ENCODE measurements around the gene TMEM184B.
A peak's percentile ranks its signal among the peaks of the same experiment; 100 is the strongest.

Gene TMEM184B

GRCh38 chr22:38205261-38206128 is 67.3 kb downstream of the TMEM184B start:
- Histone ChIP-seq H2AK5ac (ENCODE audit: low read length) (no peak overlapping the region), H3K4me2 (ENCODE audit: low read length) (no peak overlapping the region), H2BK120ac (ENCODE audit: insufficient read depth, low read length, poor library complexity) (no peak overlapping the region), H3K23ac (ENCODE audit: low read length) (no peak overlapping the region), H3K4ac (ENCODE audit: low read depth, low read length) (peak overlapping the region; percentile 9), H3K36me3 (ENCODE audit: control insufficient read depth in 1 of 2, insufficient read depth in 2 of 2, low read length in 2 of 2) (peaks cover 2 to 10% of the 10 kb centered on the region in 2 experiments), H3K4me3 (ENCODE audit: low read depth, low read length) (no peak overlapping the region), H3K4me1 (ENCODE audit: control insufficient read depth in 1 of 2, insufficient read depth in 2 of 2, low read length in 2 of 2) (peaks cover 12% of the 10 kb centered on the region in 2 experiments), H4K91ac (ENCODE audit: low read depth, low read length) (no peak overlapping the region), H4K8ac (ENCODE audit: low read depth, low read length) (no peak overlapping the region), H3K9ac (ENCODE audit: low read length) (no peak overlapping the region), H2BK5ac (ENCODE audit: low read depth, low read length, poor library complexity) (no peak overlapping the region), H3K79me1 (ENCODE audit: low read length) (peaks cover 17% of the 10 kb centered on the region), H2AFZ (ENCODE audit: insufficient read depth, low read length, poor library complexity) (no peak overlapping the region), H3K79me2 (ENCODE audit: control insufficient read depth, insufficient read depth, low read length, poor library complexity) (peaks cover 13% of the 10 kb centered on the region), H3K9me3 (ENCODE audit: insufficient read depth, low read depth, low read length) (no peaks in the 10 kb centered on the region), H3K14ac (ENCODE audit: low read length) (no peak overlapping the region), H3K18ac (ENCODE audit: low read length) (no peak overlapping the region), H4K12ac (ENCODE audit: low read depth, low read length) (no peak overlapping the region), H2BK12ac (ENCODE audit: low read length) (no peak overlapping the region), H3K27me3 (ENCODE audit: insufficient read depth, low read length) (no peaks in the 10 kb centered on the region), H3K27ac (ENCODE audit: low read depth, low read length) (no peak overlapping the region)
- WGBS (ENCODE audit: extremely low coverage, insufficient coverage, insufficient read length), result no CpG with 5 or more reads among the region's 15 CpGs
- DNase-seq, result peak in 1 of 2 donors; percentile 29

- DNase-seq, result peak in 1 of 2 donors; percentile 8
- H2BK120ac ChIP-seq (ENCODE audit: insufficient read depth, low read length, poor library complexity), result no peak overlapping the region
- no peaks in the 10 kb centered on the region for H3K27me3 ChIP-seq (ENCODE audit: insufficient read depth, low read length)
- H3K36me3 ChIP-seq (ENCODE audit: control insufficient read depth in 1 of 2, insufficient read depth in 2 of 2, low read length in 2 of 2), result peaks cover 0 to 10% of the 10 kb centered on the region in 2 experiments
- no peak overlapping the region for H2BK12ac ChIP-seq (ENCODE audit: low read length)
- no CpG with 5 or more reads among the region's 7 CpGs for WGBS (ENCODE audit: extremely low coverage, insufficient coverage, insufficient read length)
- H2AK5ac ChIP-seq (ENCODE audit: low read length), result no peak overlapping the region
- H4K91ac ChIP-seq (ENCODE audit: low read depth, low read length), result no peak overlapping the region
- H3K9me3 ChIP-seq (ENCODE audit: insufficient read depth, low read depth, low read length), result no peaks in the 10 kb centered on the region
- H3K9ac ChIP-seq (ENCODE audit: low read length), result no peak overlapping the region
- no peak overlapping the region for H4K12ac ChIP-seq (ENCODE audit: low read depth, low read length)
- peaks cover 17% of the 10 kb centered on the region for H3K79me1 ChIP-seq (ENCODE audit: low read length)
- H3K79me2 ChIP-seq (ENCODE audit: control insufficient read depth, insufficient read depth, low read length, poor library complexity), result peaks cover 13% of the 10 kb centered on the region
- H3K4me2 ChIP-seq (ENCODE audit: low read length), result no peak overlapping the region
- no peak overlapping the region for H2BK5ac ChIP-seq (ENCODE audit: low read depth, low read length, poor library complexity)
- no peak overlapping the region for H3K14ac ChIP-seq (ENCODE audit: low read length)
- H3K23ac ChIP-seq (ENCODE audit: low read length), result no peak overlapping the region
- H4K8ac ChIP-seq (ENCODE audit: low read depth, low read length), result no peak overlapping the region
- H2AFZ ChIP-seq (ENCODE audit: insufficient read depth, low read length, poor library complexity), result no peak overlapping the region
- peak overlapping the region; percentile 39 for H3K4ac ChIP-seq (ENCODE audit: low read depth, low read length)
- no peak overlapping the region for H3K18ac ChIP-seq (ENCODE audit: low read length)
- H3K4me3 ChIP-seq (ENCODE audit: low read depth, low read length), result no peak overlapping the region
- peaks cover 12% of the 10 kb centered on the region in 2 experiments for H3K4me1 ChIP-seq (ENCODE audit: control insufficient read depth in 1 of 2, insufficient read depth in 2 of 2, low read length in 2 of 2)
- no peak overlapping the region for H3K27ac ChIP-seq (ENCODE audit: low read depth, low read length)
These were observed 68.0 kb downstream of the TMEM184B start for GRCh38 chr22:38204784-38205183.

- no CpG with 5 or more reads among the region's 3 CpGs for WGBS (ENCODE audit: extremely low coverage, insufficient coverage, insufficient read length)
- no peaks in the 10 kb centered on the region for H3K27me3 ChIP-seq (ENCODE audit: insufficient read depth, low read length)
- peaks cover 17% of the 10 kb centered on the region for H3K79me1 ChIP-seq (ENCODE audit: low read length)
- no peak overlapping the region for H3K23ac ChIP-seq (ENCODE audit: low read length)
- no peak overlapping the region for H2BK5ac ChIP-seq (ENCODE audit: low read depth, low read length, poor library complexity)
- H3K36me3 ChIP-seq (ENCODE audit: control insufficient read depth in 1 of 2, insufficient read depth in 2 of 2, low read length in 2 of 2), result peaks cover 0 to 10% of the 10 kb centered on the region in 2 experiments
- H4K12ac ChIP-seq (ENCODE audit: low read depth, low read length), result no peak overlapping the region
- H4K8ac ChIP-seq (ENCODE audit: low read depth, low read length), result no peak overlapping the region
- H2AK5ac ChIP-seq (ENCODE audit: low read length), result no peak overlapping the region
- no peak overlapping the region for H2AFZ ChIP-seq (ENCODE audit: insufficient read depth, low read length, poor library complexity)
- H3K18ac ChIP-seq (ENCODE audit: low read length), result no peak overlapping the region
- no peak overlapping the region for H4K91ac ChIP-seq (ENCODE audit: low read depth, low read length)
- H3K9ac ChIP-seq (ENCODE audit: low read length), result no peak overlapping the region
- no peaks in the 10 kb centered on the region for H3K9me3 ChIP-seq (ENCODE audit: insufficient read depth, low read depth, low read length)
- no peak overlapping the region for H3K14ac ChIP-seq (ENCODE audit: low read length)
- H2BK12ac ChIP-seq (ENCODE audit: low read length), result no peak overlapping the region
- no peak overlapping the region for H3K4me3 ChIP-seq (ENCODE audit: low read depth, low read length)
- no peak overlapping the region for H3K27ac ChIP-seq (ENCODE audit: low read depth, low read length)
- no peak overlapping the region for H2BK120ac ChIP-seq (ENCODE audit: insufficient read depth, low read length, poor library complexity)
- peak in 1 of 2 donors; percentile 30 for DNase-seq
- H3K4me2 ChIP-seq (ENCODE audit: low read length), result peak overlapping the region; percentile 96
- H3K79me2 ChIP-seq (ENCODE audit: control insufficient read depth, insufficient read depth, low read length, poor library complexity), result peaks cover 13% of the 10 kb centered on the region
- peak overlapping the region; percentile 76 for H3K4ac ChIP-seq (ENCODE audit: low read depth, low read length)
- H3K4me1 ChIP-seq (ENCODE audit: control insufficient read depth in 1 of 2, insufficient read depth in 2 of 2, low read length in 2 of 2), result peaks cover 12% of the 10 kb centered on the region in 2 experiments
These were observed 68.8 kb downstream of the TMEM184B start for GRCh38 chr22:38203855-38204514.

GRCh38 chr22:38203090-38203810 is 69.6 kb downstream of the TMEM184B start:
- peak overlapping the region; percentile 33 for H2AFZ ChIP-seq (ENCODE audit: insufficient read depth, low read length, poor library complexity)
- no peak overlapping the region for H2BK5ac ChIP-seq (ENCODE audit: low read depth, low read length, poor library complexity)

More at GRCh38 chr22:38203090-38203810, 69.6 kb downstream of the TMEM184B start:
- H3K4me1 ChIP-seq (ENCODE audit: control insufficient read depth in 1 of 2, insufficient read depth in 2 of 2, low read length in 2 of 2), result peaks cover 12% of the 10 kb centered on the region in 2 experiments
- peak overlapping the region; percentile 96 for H3K4me2 ChIP-seq (ENCODE audit: low read length)
- no peak overlapping the region for H3K27ac ChIP-seq (ENCODE audit: low read depth, low read length)
- no peak overlapping the region for H3K23ac ChIP-seq (ENCODE audit: low read length)
- H3K79me1 ChIP-seq (ENCODE audit: low read length), result peaks cover 17% of the 10 kb centered on the region
- peaks cover 11% of the 10 kb centered on the region for H3K79me2 ChIP-seq (ENCODE audit: control insufficient read depth, insufficient read depth, low read length, poor library complexity)
- H3K4me3 ChIP-seq (ENCODE audit: low read depth, low read length), result peak overlapping the region; percentile 88
- H2AK5ac ChIP-seq (ENCODE audit: low read length), result no peak overlapping the region
- H3K18ac ChIP-seq (ENCODE audit: low read length), result peak overlapping the region; percentile 83
- peak overlapping the region; percentile 76 for H3K4ac ChIP-seq (ENCODE audit: low read depth, low read length)
- WGBS (ENCODE audit: extremely low coverage, insufficient coverage, insufficient read length), result no CpG with 5 or more reads among the region's 19 CpGs
- no peak overlapping the region for H2BK12ac ChIP-seq (ENCODE audit: low read length)
- H3K27me3 ChIP-seq (ENCODE audit: insufficient read depth, low read length), result no peaks in the 10 kb centered on the region
- no peak overlapping the region for H4K12ac ChIP-seq (ENCODE audit: low read depth, low read length)
- H4K8ac ChIP-seq (ENCODE audit: low read depth, low read length), result peak overlapping the region; percentile 33
- DNase-seq, result peak in 1 of 2 donors; percentile 60
- H4K91ac ChIP-seq (ENCODE audit: low read depth, low read length), result peak overlapping the region; percentile 33
- H2BK120ac ChIP-seq (ENCODE audit: insufficient read depth, low read length, poor library complexity), result no peak overlapping the region
- H3K36me3 ChIP-seq (ENCODE audit: control insufficient read depth in 1 of 2, insufficient read depth in 2 of 2, low read length in 2 of 2), result peaks cover 0 to 7% of the 10 kb centered on the region in 2 experiments
- H3K9me3 ChIP-seq (ENCODE audit: insufficient read depth, low read depth, low read length), result no peaks in the 10 kb centered on the region
- H3K9ac ChIP-seq (ENCODE audit: low read length), result peak overlapping the region; percentile 36
- peak overlapping the region; percentile 8 for H3K14ac ChIP-seq (ENCODE audit: low read length)

All from trophoblast cell (in vitro differentiated cells and primary cell).